Neural cell (in vitro differentiated cells): ENCODE data around the gene SFMBT2. TPM values are rescaled to one million over a fixed set of nuclear protein-coding genes. Genes with fewer than 3 reads are reported as not detected.

Experiments used
- H2AFZ ChIP-seq: fragments of 200-600, 300-800 bp; sonication (generic), shearing (Covaris generic); 2 replicates; pipeline ENCODE4 v1.6.0; 2014; ENCODE audit warnings: low read depth, mild to moderate bottlenecking, antibody characterized with exemption, low read length, moderate library complexity
- H3F3A ChIP-seq: fragments of 200-600 bp; shearing (Covaris generic); 2 replicates; pipeline ENCODE4 v1.6.1; 2016; ENCODE audit warnings: mild to moderate bottlenecking, moderate library complexity, mixed read lengths, antibody characterized with exemption, low read length; ENCODE audit not compliant: insufficient read depth, poor library complexity, severe bottlenecking
- H3K27ac ChIP-seq: fragments of 200-600, 300-800 bp; sonication (generic), shearing (Covaris generic); 2 replicates; pipeline ENCODE4 v1.5.1; 2014; ENCODE audit warnings: mild to moderate bottlenecking, low read length, moderate library complexity
- H3K27me3 ChIP-seq: fragments of 300-800, 200-600 bp; sonication (generic), shearing (Covaris generic); 2 replicates; pipeline ENCODE4 v1.6.0; 2014; ENCODE audit warnings: mild to moderate bottlenecking, low read depth, low read length, moderate library complexity; ENCODE audit not compliant: insufficient read depth
- H3K36me3 ChIP-seq: fragments of 300-800, 200-600 bp; sonication (generic), shearing (Covaris generic); 2 replicates; pipeline ENCODE4 v1.5.1; 2014; ENCODE audit warnings: mild to moderate bottlenecking, antibody characterized with exemption, low read length, moderate library complexity; ENCODE audit not compliant: insufficient read depth
- H3K4me2 ChIP-seq: fragments of 300-800, 200-600 bp; sonication (generic), shearing (Covaris generic); 2 replicates; pipeline ENCODE4 v1.6.0; 2014; ENCODE audit warnings: mild to moderate bottlenecking, low read length
- H3K4me3 ChIP-seq: fragments of 300-800, 200-600 bp; sonication (generic), shearing (Covaris generic); 2 replicates; pipeline ENCODE4 v1.5.1; 2014; ENCODE audit warnings: mild to moderate bottlenecking, low read length, moderate library complexity
- H3K79me2 ChIP-seq: fragments of 200-600 bp; shearing (Covaris generic); replicated peaks from 2 replicates; pipeline ENCODE4 v1.6.0; 2014; ENCODE audit warnings: mild to moderate bottlenecking, low read length, moderate library complexity; ENCODE audit not compliant: insufficient read depth
- H3K9ac ChIP-seq: fragments of 300-800, 200-600 bp; sonication (generic), shearing (Covaris generic); 2 replicates; pipeline ENCODE4 v1.6.1; 2016; ENCODE audit warnings: mild to moderate bottlenecking, low read length, mixed read lengths
- H3K9me2 ChIP-seq: fragments of 200-600 bp; shearing (Covaris generic); 2 replicates; pipeline ENCODE4 v1.6.1; 2016; ENCODE audit warnings: mild to moderate bottlenecking, low read length, mixed read lengths; ENCODE audit not compliant: insufficient read depth
- H3K9me3 ChIP-seq: fragments of 200-600, 300-800 bp; sonication (generic), shearing (Covaris generic); 2 replicates; pipeline ENCODE4 v1.6.1; 2016; ENCODE audit warnings: mild to moderate bottlenecking, mixed run types, low read length, moderate library complexity, mixed read lengths
- H4K20me1 ChIP-seq: fragments of 200-600 bp; shearing (Covaris generic); 2 replicates; pipeline ENCODE4 v1.6.1; 2016; ENCODE audit warnings: mild to moderate bottlenecking, mixed run types; ENCODE audit not compliant: insufficient read depth
- CTCF ChIP-seq: fragments of 450-650 bp; IDR thresholded peaks from 2 replicates; pipeline ENCODE4 v1.5.1; 2014; ENCODE audit warnings: antibody characterized with exemption, mild to moderate bottlenecking, moderate library complexity; ENCODE audit not compliant: poor library complexity, severe bottlenecking
- EP300 ChIP-seq: fragments of 450-650 bp; conservative IDR thresholded peaks from 2 replicates; pipeline ENCODE4 v1.6.1; 2014; ENCODE audit warnings: antibody characterized with exemption, mild to moderate bottlenecking, moderate library complexity; ENCODE audit not compliant: poor library complexity, severe bottlenecking
- EZH2 ChIP-seq: fragments of 200-600, 300-800 bp; shearing (Covaris generic), sonication (generic); IDR thresholded peaks from 2 replicates; pipeline ENCODE4 v1.6.1; 2014; ENCODE audit warnings: antibody characterized with exemption, low read length, borderline replicate concordance, mild to moderate bottlenecking; ENCODE audit not compliant: insufficient read depth, poor library complexity, severe bottlenecking
- REST ChIP-seq: IDR thresholded peaks from 2 replicates; pipeline ENCODE4 v1.6.1; 2012; ENCODE audit warnings: borderline replicate concordance
- SMC3 ChIP-seq: fragments of 450-650 bp; conservative IDR thresholded peaks from 2 replicates; pipeline ENCODE4 v1.6.1; 2014; ENCODE audit warnings: antibody characterized with exemption, mild to moderate bottlenecking, moderate library complexity; ENCODE audit not compliant: poor library complexity
- TAF1 ChIP-seq: IDR thresholded peaks from 2 replicates; pipeline ENCODE4 v1.6.1; 2012; ENCODE audit warnings: low read depth
- polyA plus RNA-seq: library from polyadenylated mRNA; depleted of rRNA; stranded (reverse); fragments of >200 nt; gene quantifications from 2 replicates; pipeline ENCODE4 v1.2.3, GENCODE V29; 2014

Gene SFMBT2
- polyA plus RNA-seq, 1 donor from 2014 or later: 1.3 TPM

- Histone ChIP-seq H2AFZ (no peak overlapping the region), H3K27ac (no peak overlapping the region)
These were observed 105.8 kb downstream of the SFMBT2 start for GRCh38 chr10:7305053-7305452.

GRCh38 chr10:7304110-7304509 lies 106.7 kb downstream of the SFMBT2 start:
- H2AFZ ChIP-seq: no peak overlapping the region
- H3K4me2 ChIP-seq: no peak overlapping the region
- no peaks in the 10 kb centered on the region for H3F3A ChIP-seq
- TF ChIP-seq SMC3 (no peak), REST (no peak), TAF1 (no peak), EZH2 (no peak), CTCF (no peak)
- no peaks in the 10 kb centered on the region for H3K9me3 ChIP-seq
- H3K36me3 ChIP-seq: no peaks in the 10 kb centered on the region
- H3K27me3 ChIP-seq: no peaks in the 10 kb centered on the region
- no peaks in the 10 kb centered on the region for H3K79me2 ChIP-seq
- no peaks in the 10 kb centered on the region for H4K20me1 ChIP-seq
- H3K9me2 ChIP-seq: no peaks in the 10 kb centered on the region
- no peak overlapping the region for H3K4me3 ChIP-seq
- no peak overlapping the region for H3K27ac ChIP-seq
- no peak overlapping the region for H3K9ac ChIP-seq

More at GRCh38 chr10:7305053-7305452, 105.8 kb downstream of the SFMBT2 start:
- TF ChIP-seq EP300 (no peak), REST (no peak), EZH2 (no peak)
- H3K36me3 ChIP-seq: no peaks in the 10 kb centered on the region
- no peaks in the 10 kb centered on the region for H3F3A ChIP-seq
- H3K9me3 ChIP-seq: no peaks in the 10 kb centered on the region
- no peaks in the 10 kb centered on the region for H3K27me3 ChIP-seq
- H3K4me3 ChIP-seq: no peak overlapping the region
- no peaks in the 10 kb centered on the region for H3K9me2 ChIP-seq
- no peak overlapping the region for H3K4me2 ChIP-seq
- H4K20me1 ChIP-seq: no peaks in the 10 kb centered on the region
- no peak overlapping the region for H3K9ac ChIP-seq
- H3K79me2 ChIP-seq: no peaks in the 10 kb centered on the region
